ENCODE results near the gene MCU. TPM values are rescaled to one million over a fixed set of nuclear protein-coding genes. Genes with fewer than 3 reads are reported as not detected.

MCU gene
- total and polyA plus RNA-seq, 5 experiments from 2014 or later = 4.1 to 10.6 (median 9.0) TPM

- H3K27me3 Mint-ChIP-seq = no peaks in the 10 kb centered on the region
- DNase-seq (no peak), ATAC-seq (no peak)
- no peaks in the 10 kb centered on the region for H3K9me3 Mint-ChIP-seq
- H3K4me3 Mint-ChIP-seq = no peak overlapping the region
- peak overlapping the region in 1 of 10 donors; percentile 12 for H3K27ac Mint-ChIP-seq
- H3K4me1 Mint-ChIP-seq = peaks cover 2 to 13% (median 7%) of the 10 kb centered on the region in 4 donors
- POLR2A ChIA-PET = no interaction called here
- H3K36me3 Mint-ChIP-seq = peaks cover 0 to 3% (median 2%) of the 10 kb centered on the region in 3 donors
These were observed 92.8 kb downstream of the MCU start for GRCh38 chr10:72784551-72785351.

DNA sequence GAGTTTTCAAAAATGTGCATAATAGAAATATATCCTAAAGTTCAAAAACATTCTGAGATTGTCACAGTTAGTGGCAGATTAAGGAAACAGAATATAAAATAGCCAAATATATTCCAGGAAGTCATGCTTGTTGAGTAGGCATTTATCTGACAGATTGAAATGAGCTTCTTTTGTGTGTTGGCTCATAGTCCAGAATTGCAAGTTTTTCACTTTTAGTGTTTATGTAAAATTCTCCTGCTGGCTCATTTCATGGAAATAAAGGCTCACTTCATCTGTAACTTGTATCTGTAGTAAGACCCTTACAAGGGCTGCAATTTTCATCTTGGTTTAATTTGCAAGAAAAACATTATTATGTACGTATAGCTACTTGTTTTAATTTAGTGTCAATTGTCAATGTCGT lies 93.5 kb downstream of the MCU start:
- ATAC-seq = no peak
- H3K9me3 Mint-ChIP-seq = no peaks in the 10 kb centered on the region
- no peak overlapping the region for H3K27ac Mint-ChIP-seq
- POLR2A ChIA-PET = no interaction called here
- H3K4me3 Mint-ChIP-seq = no peak overlapping the region
- H3K36me3 Mint-ChIP-seq = peaks cover 0 to 3% (median 2%) of the 10 kb centered on the region in 3 donors
- H3K4me1 Mint-ChIP-seq = peaks cover 2 to 14% (median 8%) of the 10 kb centered on the region in 4 donors
- no peaks in the 10 kb centered on the region for H3K27me3 Mint-ChIP-seq
- DNase-seq = no peak

DNA sequence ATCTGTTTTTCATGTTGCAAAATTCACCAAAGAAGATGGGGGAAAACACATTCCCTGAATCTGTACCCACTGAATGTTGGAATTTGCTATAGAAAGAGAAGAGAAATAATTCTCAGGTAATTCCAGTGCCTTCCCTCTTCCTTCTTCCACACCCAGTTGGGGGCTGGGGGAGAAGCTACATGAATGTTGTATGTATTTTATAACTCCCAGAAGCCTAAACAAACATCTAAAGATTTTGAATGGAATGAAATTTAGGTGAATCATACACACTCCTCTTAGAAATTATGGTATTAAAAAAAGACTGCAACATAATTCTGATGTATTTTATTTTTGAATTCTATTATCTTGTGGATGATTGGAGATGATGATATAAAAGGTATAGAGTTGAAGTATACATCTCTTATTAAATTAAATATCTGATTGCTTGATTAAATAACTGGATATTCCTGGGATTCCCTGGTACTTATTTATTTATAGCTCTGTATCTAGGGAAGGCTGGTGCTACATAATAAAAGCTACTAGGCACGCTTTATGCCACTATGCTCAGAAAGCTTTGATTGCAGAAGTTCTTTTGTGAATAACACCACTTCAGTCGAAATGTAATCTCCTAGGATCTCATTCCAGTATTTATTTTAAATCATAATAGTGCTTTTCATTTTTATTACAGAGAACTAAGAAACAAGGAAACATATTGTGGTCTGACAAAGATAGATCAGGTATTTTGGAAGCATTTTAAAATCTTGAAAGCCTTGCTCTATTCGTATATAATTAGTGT lies 98.5 kb downstream of the MCU start:
- no peaks in the 10 kb centered on the region for H3K9me3 Mint-ChIP-seq
- H3K27me3 Mint-ChIP-seq = no peaks in the 10 kb centered on the region
- no peak for ATAC-seq
- no peak overlapping the region for H3K4me3 Mint-ChIP-seq
- H3K36me3 Mint-ChIP-seq = peaks cover 0 to 3% (median 2%) of the 10 kb centered on the region in 3 donors
- POLR2A ChIA-PET = no interaction called here
- DNase-seq = no peak
- peaks cover 0 to 12% (median 8%) of the 10 kb centered on the region in 4 donors for H3K4me1 Mint-ChIP-seq
- no peak overlapping the region for H3K27ac Mint-ChIP-seq

DNA sequence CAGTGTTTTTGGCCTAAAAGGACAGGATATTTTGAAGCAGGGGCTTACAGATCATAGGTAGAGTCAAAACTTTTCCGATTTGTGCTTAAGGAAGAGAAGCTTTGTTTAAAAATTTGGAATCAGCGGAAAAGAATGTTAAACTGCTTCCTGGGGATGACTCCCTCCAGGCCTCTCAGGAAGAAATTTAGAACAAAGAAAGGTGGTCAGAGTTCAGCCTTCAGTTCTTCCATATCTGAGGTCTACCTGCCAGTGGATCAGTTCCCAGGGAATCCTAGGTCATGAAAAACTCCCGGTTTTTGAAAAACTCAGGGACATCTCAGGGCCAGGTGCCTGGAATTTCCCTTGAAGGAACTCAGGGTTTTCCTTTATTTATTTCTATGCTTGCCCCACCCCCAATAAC lies 100.3 kb downstream of the MCU start:
- Mint-ChIP-seq H3K27me3 (no peaks in the 10 kb centered on the region), H3K9me3 (no peaks in the 10 kb centered on the region), H3K36me3 (peaks cover 0 to 6% (median 2%) of the 10 kb centered on the region in 3 donors), H3K4me3 (no peak overlapping the region), H3K4me1 (peaks cover 0 to 12% (median 8%) of the 10 kb centered on the region in 4 donors), H3K27ac (no peak overlapping the region)
- POLR2A ChIA-PET = no interaction called here
- no peak for ATAC-seq
- DNase-seq = no peak

- peaks cover 0 to 12% (median 8%) of the 10 kb centered on the region in 4 donors for H3K4me1 Mint-ChIP-seq
- no peak for DNase-seq
- H3K9me3 Mint-ChIP-seq = no peaks in the 10 kb centered on the region
- ATAC-seq = no peak
- peaks cover 0 to 2% (median 0%) of the 10 kb centered on the region in 3 donors for H3K36me3 Mint-ChIP-seq
- H3K4me3 Mint-ChIP-seq = no peak overlapping the region
- POLR2A ChIA-PET = no interaction called here
- no peaks in the 10 kb centered on the region for H3K27me3 Mint-ChIP-seq
- H3K27ac Mint-ChIP-seq = no peak overlapping the region
These were observed 101.8 kb downstream of the MCU start for GRCh38 chr10:72793752-72794151.

- no peaks in the 10 kb centered on the region for H3K9me3 Mint-ChIP-seq
- ATAC-seq = no peak
- no peak overlapping the region for H3K4me3 Mint-ChIP-seq
- no peak overlapping the region for H3K27ac Mint-ChIP-seq
- H3K4me1 Mint-ChIP-seq = peaks cover 0 to 9% (median 7%) of the 10 kb centered on the region in 4 donors
- no peak for DNase-seq
- peaks cover 0 to 2% (median 0%) of the 10 kb centered on the region in 3 donors for H3K36me3 Mint-ChIP-seq
- no peaks in the 10 kb centered on the region for H3K27me3 Mint-ChIP-seq
- POLR2A ChIA-PET = no interaction called here
These were observed 102.3 kb downstream of the MCU start for GRCh38 chr10:72794260-72794659.

DNA sequence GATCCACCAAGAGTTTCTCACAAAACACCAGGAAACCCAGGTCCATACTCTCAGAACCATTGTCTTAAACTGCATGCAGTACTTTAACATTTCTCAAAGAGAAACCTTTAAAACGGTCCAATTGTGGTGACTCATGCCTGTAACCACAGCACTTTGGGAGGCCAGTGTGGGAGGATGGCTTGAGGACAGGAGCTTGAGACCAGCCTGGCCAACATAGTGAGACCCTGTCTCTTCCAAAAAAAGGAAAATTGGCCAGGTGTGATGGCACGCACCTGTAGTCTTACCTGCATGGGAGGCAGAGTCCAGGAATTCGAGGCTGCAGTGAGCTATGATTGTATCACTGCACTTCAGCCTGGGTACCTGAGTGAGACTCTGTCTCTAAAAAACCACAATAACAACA lies 104.1 kb downstream of the MCU start:
- Mint-ChIP-seq H3K4me3 (no peak overlapping the region), H3K9me3 (no peaks in the 10 kb centered on the region), H3K27me3 (no peaks in the 10 kb centered on the region), H3K36me3 (peaks cover 0 to 2% (median 0%) of the 10 kb centered on the region in 3 donors), H3K4me1 (peaks cover 0 to 8% (median 6%) of the 10 kb centered on the region in 4 donors), H3K27ac (no peak overlapping the region)
- DNase-seq = no peak
- POLR2A ChIA-PET = no interaction called here
- no peak for ATAC-seq

DNA sequence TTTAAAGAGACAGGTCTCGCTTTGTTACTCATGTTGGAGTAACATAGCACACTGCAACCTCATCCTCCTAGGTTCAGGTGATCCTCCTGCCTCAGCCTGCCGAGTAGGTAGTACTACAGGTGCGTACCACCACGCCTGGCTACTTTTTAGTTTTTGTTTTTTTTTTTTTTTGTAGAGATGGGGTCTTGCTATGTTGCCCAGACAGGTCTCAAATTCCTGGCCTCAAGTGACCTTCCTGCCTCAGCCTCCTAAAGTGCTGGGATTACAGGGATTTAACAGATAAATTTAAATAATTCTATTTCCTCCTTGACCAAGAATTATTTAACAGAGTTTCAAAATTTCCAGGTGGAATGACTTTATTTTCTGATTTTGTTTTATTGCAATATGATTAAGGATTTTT lies 104.6 kb downstream of the MCU start:
- ATAC-seq (no peak), DNase-seq (no peak)
- no peak overlapping the region for H3K4me3 Mint-ChIP-seq
- POLR2A ChIA-PET = no interaction called here
- no peak overlapping the region for H3K27ac Mint-ChIP-seq
- peaks cover 0 to 2% (median 0%) of the 10 kb centered on the region in 3 donors for H3K36me3 Mint-ChIP-seq
- H3K27me3 Mint-ChIP-seq = no peaks in the 10 kb centered on the region
- no peaks in the 10 kb centered on the region for H3K9me3 Mint-ChIP-seq
- H3K4me1 Mint-ChIP-seq = peaks cover 0 to 13% (median 11%) of the 10 kb centered on the region in 4 donors

DNA sequence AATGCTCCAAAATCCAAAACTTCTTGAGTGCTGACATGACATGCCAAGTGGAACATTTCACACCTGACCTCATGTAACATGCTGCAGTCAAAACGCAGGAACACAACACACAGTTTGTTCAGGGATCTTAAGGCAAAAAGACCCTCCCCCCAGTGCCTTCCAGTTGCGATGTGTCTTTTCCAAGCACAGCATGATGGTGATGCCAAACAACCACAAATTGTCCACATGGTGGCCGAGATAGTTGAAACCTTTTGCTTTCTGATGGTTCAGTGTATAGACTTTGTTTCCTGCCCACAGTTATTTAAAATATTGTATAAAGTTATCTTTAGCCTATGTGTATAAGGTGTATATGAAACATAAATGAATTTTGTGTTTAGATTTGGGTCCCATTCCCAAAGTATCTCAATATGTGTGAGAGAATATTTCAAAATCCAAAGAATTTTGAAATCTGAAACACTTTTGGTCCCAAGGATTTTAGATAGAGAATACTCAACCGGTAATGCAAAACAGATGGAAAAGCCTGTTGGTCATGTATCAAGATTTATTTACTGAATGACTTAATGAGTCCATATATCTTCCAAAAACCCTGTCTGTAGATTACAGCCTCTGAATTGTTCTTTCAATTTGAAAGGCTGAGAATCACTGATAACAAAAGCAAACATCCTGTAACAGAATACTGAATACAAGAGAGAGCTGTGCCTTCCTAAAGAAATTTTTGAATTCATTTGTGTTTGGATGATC lies 108.2 kb downstream of the MCU start:
- H3K4me3 Mint-ChIP-seq = no peak overlapping the region

GRCh38 chr10:72800741-72801092 lies 108.8 kb downstream of the MCU start:
- no peak overlapping the region for H3K4me3 Mint-ChIP-seq
- H3K36me3 Mint-ChIP-seq = peaks cover 0 to 4% (median 0%) of the 10 kb centered on the region in 3 donors
- DNase-seq (no peak), ATAC-seq (no peak)
- H3K9me3 Mint-ChIP-seq = no peaks in the 10 kb centered on the region
- H3K27me3 Mint-ChIP-seq = no peaks in the 10 kb centered on the region
- POLR2A ChIA-PET = no interaction called here
- H3K4me1 Mint-ChIP-seq = peaks cover under 1 to 21% (median 12%) of the 10 kb centered on the region in 4 donors
- peak overlapping the region in 3 of 10 donors; percentile 41 to 66 (median 43) for H3K27ac Mint-ChIP-seq

More for the DNA sequence above, 108.2 kb downstream of the MCU start:
- no peaks in the 10 kb centered on the region for H3K9me3 Mint-ChIP-seq
- H3K27me3 Mint-ChIP-seq = no peaks in the 10 kb centered on the region
- POLR2A ChIA-PET = no interaction called here
- peak overlapping the region in 4 of 10 donors; percentile 25 to 66 (median 34) for H3K27ac Mint-ChIP-seq
- peaks cover 0 to 4% (median 0%) of the 10 kb centered on the region in 3 donors for H3K36me3 Mint-ChIP-seq
- peaks cover 0 to 21% (median 12%) of the 10 kb centered on the region in 4 donors for H3K4me1 Mint-ChIP-seq
- ATAC-seq (no peak), DNase-seq (no peak)

GRCh38 chr10:72801263-72801868 lies 109.4 kb downstream of the MCU start:
- H3K4me1 Mint-ChIP-seq = peaks cover 2 to 21% (median 12%) of the 10 kb centered on the region in 4 donors
- no peak overlapping the region for H3K4me3 Mint-ChIP-seq
- DNase-seq = peak in 1 of 10 donors; percentile 13
- POLR2A ChIA-PET = interaction anchor here (0.6 kb wide), 1 partner anchor 210 kb away, joined by 3 read pairs; no protein-coding TSS in a partner anchor
- H3K27ac Mint-ChIP-seq = peak overlapping the region in 6 of 10 donors; percentile 10 to 66 (median 52)
- peaks cover 0 to 2% (median 0%) of the 10 kb centered on the region in 3 donors for H3K36me3 Mint-ChIP-seq
- peaks cover 0 to 2% (median 0%) of the 10 kb centered on the region in 5 donors for H3K27me3 Mint-ChIP-seq
- no peaks in the 10 kb centered on the region for H3K9me3 Mint-ChIP-seq
- ATAC-seq = peak in 1 of 2 donors; percentile 57

DNA sequence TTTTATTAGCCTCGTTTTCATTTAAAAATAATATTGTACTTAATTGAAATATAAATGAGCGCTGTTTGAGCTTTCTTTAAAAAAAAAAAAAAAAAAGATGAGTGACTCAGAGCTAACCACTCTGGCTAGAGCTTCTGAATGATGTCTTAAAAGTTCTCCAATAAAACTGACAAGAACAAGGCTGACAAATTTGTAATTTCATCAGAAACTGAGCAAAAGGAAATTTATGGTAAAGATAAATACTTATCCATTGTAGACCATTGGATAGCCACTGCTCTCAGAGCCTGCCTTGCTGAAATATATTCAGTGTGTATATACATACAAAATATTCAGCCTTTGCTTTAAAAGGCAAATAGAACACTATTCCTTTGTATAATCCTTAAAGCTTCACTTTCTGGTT lies 110.4 kb downstream of the MCU start:
- POLR2A ChIA-PET = interaction anchor here (0.6 kb wide), 1 partner anchor 211 kb away, joined by 3 read pairs; no protein-coding TSS in a partner anchor
- Mint-ChIP-seq H3K9me3 (no peaks in the 10 kb centered on the region), H3K27me3 (peaks cover 0 to 2% (median 0%) of the 10 kb centered on the region in 5 donors), H3K36me3 (peaks cover 0 to 2% (median 0%) of the 10 kb centered on the region in 3 donors), H3K4me3 (no peak overlapping the region), H3K27ac (peak overlapping the region in 1 of 10 donors; percentile 9), H3K4me1 (peaks cover 2 to 21% (median 12%) of the 10 kb centered on the region in 4 donors)
- ATAC-seq (no peak), DNase-seq (no peak)

Data from naive thymus-derived CD8-positive, alpha-beta T cell (primary cell).